K562 (cell line): ENCODE data around the gene ZBTB32. TPM values are rescaled to one million over a fixed set of nuclear protein-coding genes. Genes with fewer than 3 reads are reported as not detected.
A peak's percentile ranks its signal among the peaks of the same experiment; 100 is the strongest.

Experiments
- ASH1L ChIP-seq: fragments of 450-650 bp; IDR thresholded peaks from 2 replicates; pipeline ENCODE4 v1.6.1; 2018; ENCODE audit warnings: borderline replicate concordance, mild to moderate bottlenecking, low read depth; ENCODE audit not compliant: partially characterized antibody
- CBFB ChIP-seq: sonication (generic); formaldehyde crosslinking; IDR thresholded peaks from 2 replicates; pipeline ENCODE4 v1.4.0; 2020; ENCODE audit warnings: mild to moderate bottlenecking, missing genetic modification reagents
- ETV1 ChIP-seq: fragments of 450-650 bp; conservative IDR thresholded peaks from 2 replicates; pipeline ENCODE4 v1.6.1; 2016; ENCODE audit warnings: missing genetic modification characterization, control low read depth, low read depth, missing compliant biosample characterization
- EZH2 ChIP-seq: IDR thresholded peaks from 2 replicates; pipeline ENCODE4 v1.6.1; 2012; ENCODE audit warnings: low read depth, mild to moderate bottlenecking, inconsistent platforms, low read length, borderline replicate concordance
- GABPB1 ChIP-seq: sonication (generic); formaldehyde crosslinking; IDR thresholded peaks from 2 replicates; pipeline ENCODE4 v1.8.0; 2022; ENCODE audit warnings: mild to moderate bottlenecking, missing genetic modification reagents
- IFI16 ChIP-seq: fragments of 250-450 bp; sonication (Bioruptor Pico); IDR thresholded peaks from 2 replicates; pipeline ENCODE4 v2.1.2; 2022; ENCODE audit warnings: mild to moderate bottlenecking, inconsistent platforms
- KLF1 ChIP-seq: fragments of 450-650 bp; IDR thresholded peaks from 2 replicates; pipeline ENCODE4 v1.6.1; 2016; ENCODE audit warnings: missing genetic modification characterization, missing compliant biosample characterization
- NFATC3 ChIP-seq: fragments of 450-650 bp; IDR thresholded peaks from 2 replicates; pipeline ENCODE4 v1.6.1; 2017; ENCODE audit warnings: mild to moderate bottlenecking
- NFRKB ChIP-seq: fragments of 450-650 bp; IDR thresholded peaks from 2 replicates; pipeline ENCODE4 v1.6.1; 2016; ENCODE audit warnings: low read depth
- RBM22 ChIP-seq: fragments of 200-400 bp; formaldehyde crosslinking; IDR thresholded peaks from 2 replicates; pipeline ENCODE4 v1.6.1; 2018; ENCODE audit warnings: low read length, low read depth; ENCODE audit not compliant: poor library complexity, severe bottlenecking
- polyA plus RNA-seq, 8 experiments: library from polyadenylated mRNA; depleted of rRNA in 4 of 8; stranded (reverse) in 5 of 8; unstranded in 3 of 8; fragments of >200 nt; fragmentation: Nextera tagmentation in 2 of 8; fragmentation: Illumina TruSeq in 1 of 8; extraction: Ambion mirVana in 2 of 8; extraction: Trizol in 1 of 8; gene quantifications; 2 replicates each; pipeline versions ENCODE4 v1.2.1 to v1.2.3, GENCODE V29; 2011 to 2014; ENCODE audit warnings: inconsistent platforms in 1 of 8, missing spikeins in 1 of 8
- total RNA-seq, 7 experiments: library from RNA; depleted of rRNA in 6 of 7; stranded (reverse); fragments of >200 nt in 6 of 7; fragmentation: Illumina TruSeq in 2 of 7; extraction: Trizol in 2 of 7; gene quantifications; 2 replicates each; pipeline versions ENCODE4 v1.2.1 to v1.2.3, GENCODE V29; 2011 to 2021; ENCODE audit warnings: low replicate concordance in 1 of 7
- TF ChIP-seq, protein P1 (sequence below): fragments of 450-650 bp; conservative IDR thresholded peaks from 2 replicates; pipeline ENCODE4 v1.6.1; 2016; ENCODE audit warnings: missing genetic modification characterization, low read depth, mild to moderate bottlenecking, missing compliant biosample characterization, moderate library complexity
- TF ChIP-seq, protein P2 (sequence below): fragments of 450-650 bp; IDR thresholded peaks from 2 replicates; pipeline ENCODE4 v1.6.1; 2016; ENCODE audit warnings: mild to moderate bottlenecking, moderate library complexity
- TF ChIP-seq, protein P3 (sequence below), 2 experiments: fragments of 200-800 bp in 1 of 2; sonication (Bioruptor generic) in 1 of 2; sonication (generic) in 1 of 2; formaldehyde crosslinking in 1 of 2; IDR thresholded peaks in 1 of 2; conservative IDR thresholded peaks in 1 of 2; 2 replicates each; pipeline versions ENCODE4 v1.5.0 to v1.6.1; 2016 to 2020; ENCODE audit warnings: missing compliant biosample characterization in 1 of 2, missing genetic modification characterization in 1 of 2, missing genetic modification reagents in 1 of 2

ZBTB32 gene
- total and polyA plus RNA-seq, 9 of the 15 experiments (the other 6 are each of a cell fraction or from before 2014, with no cell fraction given), result 0.20 TPM; not detected in 8

DNA sequence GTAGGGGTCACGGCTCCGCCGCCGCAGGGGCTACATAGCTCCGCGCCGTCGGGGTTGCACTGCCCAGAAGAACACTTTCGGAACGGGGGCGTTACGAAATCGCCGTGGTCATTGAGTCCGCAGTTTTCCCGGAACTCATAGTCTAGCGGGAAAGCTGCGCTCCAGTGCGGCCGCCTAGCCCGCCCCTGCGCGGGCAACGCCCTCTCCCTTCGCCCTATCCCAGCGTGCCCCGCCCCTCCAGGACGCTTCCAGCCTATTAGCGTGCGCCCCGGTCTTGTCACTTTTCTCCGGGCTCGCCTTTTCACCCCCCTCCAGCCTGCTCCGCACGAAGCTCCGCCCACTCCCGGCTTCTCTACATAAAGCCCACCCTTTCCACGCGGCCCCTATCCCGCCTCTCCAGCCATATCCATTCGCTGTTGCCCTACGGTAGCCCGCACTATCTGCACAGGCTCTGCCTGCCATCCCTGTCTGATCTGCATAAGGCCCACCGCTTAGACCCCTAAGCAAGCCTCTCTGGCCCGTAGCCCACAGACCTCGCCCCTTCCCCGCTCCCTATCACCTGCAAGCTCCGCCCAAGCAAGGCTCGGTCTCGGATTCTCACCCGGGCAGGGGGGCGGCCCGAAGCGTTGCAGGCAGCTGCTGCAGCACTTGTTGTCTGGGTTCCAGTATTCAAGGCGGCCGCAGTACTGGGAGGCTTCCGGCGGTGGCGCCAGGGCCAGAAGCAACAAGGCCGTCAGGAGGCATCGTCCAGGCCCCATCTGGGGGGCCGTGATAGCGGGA lies 36.3 kb downstream of the ZBTB32 start (continued):
- no peak for TF ChIP-seq EZH2
- TF ChIP-seq, protein P1, sequence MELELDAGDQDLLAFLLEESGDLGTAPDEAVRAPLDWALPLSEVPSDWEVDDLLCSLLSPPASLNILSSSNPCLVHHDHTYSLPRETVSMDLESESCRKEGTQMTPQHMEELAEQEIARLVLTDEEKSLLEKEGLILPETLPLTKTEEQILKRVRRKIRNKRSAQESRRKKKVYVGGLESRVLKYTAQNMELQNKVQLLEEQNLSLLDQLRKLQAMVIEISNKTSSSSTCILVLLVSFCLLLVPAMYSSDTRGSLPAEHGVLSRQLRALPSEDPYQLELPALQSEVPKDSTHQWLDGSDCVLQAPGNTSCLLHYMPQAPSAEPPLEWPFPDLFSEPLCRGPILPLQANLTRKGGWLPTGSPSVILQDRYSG, result no peak
- peak; percentile 62 for TF ChIP-seq GABPB1
- peak; percentile 47 for TF ChIP-seq ETV1 (tag)
- TF ChIP-seq NFATC3, result no peak
- peak; percentile 75 for TF ChIP-seq KLF1 (tag)
- no peak for TF ChIP-seq RBM22
- no peak for TF ChIP-seq CBFB (CRISPR knock-in tag)
- no peak for TF ChIP-seq NFRKB
- no peak for TF ChIP-seq ASH1L
- TF ChIP-seq, protein P2, sequence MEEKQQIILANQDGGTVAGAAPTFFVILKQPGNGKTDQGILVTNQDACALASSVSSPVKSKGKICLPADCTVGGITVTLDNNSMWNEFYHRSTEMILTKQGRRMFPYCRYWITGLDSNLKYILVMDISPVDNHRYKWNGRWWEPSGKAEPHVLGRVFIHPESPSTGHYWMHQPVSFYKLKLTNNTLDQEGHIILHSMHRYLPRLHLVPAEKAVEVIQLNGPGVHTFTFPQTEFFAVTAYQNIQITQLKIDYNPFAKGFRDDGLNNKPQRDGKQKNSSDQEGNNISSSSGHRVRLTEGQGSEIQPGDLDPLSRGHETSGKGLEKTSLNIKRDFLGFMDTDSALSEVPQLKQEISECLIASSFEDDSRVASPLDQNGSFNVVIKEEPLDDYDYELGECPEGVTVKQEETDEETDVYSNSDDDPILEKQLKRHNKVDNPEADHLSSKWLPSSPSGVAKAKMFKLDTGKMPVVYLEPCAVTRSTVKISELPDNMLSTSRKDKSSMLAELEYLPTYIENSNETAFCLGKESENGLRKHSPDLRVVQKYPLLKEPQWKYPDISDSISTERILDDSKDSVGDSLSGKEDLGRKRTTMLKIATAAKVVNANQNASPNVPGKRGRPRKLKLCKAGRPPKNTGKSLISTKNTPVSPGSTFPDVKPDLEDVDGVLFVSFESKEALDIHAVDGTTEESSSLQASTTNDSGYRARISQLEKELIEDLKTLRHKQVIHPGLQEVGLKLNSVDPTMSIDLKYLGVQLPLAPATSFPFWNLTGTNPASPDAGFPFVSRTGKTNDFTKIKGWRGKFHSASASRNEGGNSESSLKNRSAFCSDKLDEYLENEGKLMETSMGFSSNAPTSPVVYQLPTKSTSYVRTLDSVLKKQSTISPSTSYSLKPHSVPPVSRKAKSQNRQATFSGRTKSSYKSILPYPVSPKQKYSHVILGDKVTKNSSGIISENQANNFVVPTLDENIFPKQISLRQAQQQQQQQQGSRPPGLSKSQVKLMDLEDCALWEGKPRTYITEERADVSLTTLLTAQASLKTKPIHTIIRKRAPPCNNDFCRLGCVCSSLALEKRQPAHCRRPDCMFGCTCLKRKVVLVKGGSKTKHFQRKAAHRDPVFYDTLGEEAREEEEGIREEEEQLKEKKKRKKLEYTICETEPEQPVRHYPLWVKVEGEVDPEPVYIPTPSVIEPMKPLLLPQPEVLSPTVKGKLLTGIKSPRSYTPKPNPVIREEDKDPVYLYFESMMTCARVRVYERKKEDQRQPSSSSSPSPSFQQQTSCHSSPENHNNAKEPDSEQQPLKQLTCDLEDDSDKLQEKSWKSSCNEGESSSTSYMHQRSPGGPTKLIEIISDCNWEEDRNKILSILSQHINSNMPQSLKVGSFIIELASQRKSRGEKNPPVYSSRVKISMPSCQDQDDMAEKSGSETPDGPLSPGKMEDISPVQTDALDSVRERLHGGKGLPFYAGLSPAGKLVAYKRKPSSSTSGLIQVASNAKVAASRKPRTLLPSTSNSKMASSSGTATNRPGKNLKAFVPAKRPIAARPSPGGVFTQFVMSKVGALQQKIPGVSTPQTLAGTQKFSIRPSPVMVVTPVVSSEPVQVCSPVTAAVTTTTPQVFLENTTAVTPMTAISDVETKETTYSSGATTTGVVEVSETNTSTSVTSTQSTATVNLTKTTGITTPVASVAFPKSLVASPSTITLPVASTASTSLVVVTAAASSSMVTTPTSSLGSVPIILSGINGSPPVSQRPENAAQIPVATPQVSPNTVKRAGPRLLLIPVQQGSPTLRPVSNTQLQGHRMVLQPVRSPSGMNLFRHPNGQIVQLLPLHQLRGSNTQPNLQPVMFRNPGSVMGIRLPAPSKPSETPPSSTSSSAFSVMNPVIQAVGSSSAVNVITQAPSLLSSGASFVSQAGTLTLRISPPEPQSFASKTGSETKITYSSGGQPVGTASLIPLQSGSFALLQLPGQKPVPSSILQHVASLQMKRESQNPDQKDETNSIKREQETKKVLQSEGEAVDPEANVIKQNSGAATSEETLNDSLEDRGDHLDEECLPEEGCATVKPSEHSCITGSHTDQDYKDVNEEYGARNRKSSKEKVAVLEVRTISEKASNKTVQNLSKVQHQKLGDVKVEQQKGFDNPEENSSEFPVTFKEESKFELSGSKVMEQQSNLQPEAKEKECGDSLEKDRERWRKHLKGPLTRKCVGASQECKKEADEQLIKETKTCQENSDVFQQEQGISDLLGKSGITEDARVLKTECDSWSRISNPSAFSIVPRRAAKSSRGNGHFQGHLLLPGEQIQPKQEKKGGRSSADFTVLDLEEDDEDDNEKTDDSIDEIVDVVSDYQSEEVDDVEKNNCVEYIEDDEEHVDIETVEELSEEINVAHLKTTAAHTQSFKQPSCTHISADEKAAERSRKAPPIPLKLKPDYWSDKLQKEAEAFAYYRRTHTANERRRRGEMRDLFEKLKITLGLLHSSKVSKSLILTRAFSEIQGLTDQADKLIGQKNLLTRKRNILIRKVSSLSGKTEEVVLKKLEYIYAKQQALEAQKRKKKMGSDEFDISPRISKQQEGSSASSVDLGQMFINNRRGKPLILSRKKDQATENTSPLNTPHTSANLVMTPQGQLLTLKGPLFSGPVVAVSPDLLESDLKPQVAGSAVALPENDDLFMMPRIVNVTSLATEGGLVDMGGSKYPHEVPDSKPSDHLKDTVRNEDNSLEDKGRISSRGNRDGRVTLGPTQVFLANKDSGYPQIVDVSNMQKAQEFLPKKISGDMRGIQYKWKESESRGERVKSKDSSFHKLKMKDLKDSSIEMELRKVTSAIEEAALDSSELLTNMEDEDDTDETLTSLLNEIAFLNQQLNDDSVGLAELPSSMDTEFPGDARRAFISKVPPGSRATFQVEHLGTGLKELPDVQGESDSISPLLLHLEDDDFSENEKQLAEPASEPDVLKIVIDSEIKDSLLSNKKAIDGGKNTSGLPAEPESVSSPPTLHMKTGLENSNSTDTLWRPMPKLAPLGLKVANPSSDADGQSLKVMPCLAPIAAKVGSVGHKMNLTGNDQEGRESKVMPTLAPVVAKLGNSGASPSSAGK, result no peak
- TF ChIP-seq IFI16 (CRISPR knock-in tag), result no peak
- TF ChIP-seq, protein P3, sequence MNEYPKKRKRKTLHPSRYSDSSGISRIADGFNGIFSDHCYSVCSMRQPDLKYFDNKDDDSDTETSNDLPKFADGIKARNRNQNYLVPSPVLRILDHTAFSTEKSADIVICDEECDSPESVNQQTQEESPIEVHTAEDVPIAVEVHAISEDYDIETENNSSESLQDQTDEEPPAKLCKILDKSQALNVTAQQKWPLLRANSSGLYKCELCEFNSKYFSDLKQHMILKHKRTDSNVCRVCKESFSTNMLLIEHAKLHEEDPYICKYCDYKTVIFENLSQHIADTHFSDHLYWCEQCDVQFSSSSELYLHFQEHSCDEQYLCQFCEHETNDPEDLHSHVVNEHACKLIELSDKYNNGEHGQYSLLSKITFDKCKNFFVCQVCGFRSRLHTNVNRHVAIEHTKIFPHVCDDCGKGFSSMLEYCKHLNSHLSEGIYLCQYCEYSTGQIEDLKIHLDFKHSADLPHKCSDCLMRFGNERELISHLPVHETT (CRISPR knock-in tag; conservative IDR thresholded peaks at IDR 0.05 in 1 of 2, IDR thresholded peaks at IDR 0.05 in 1 of 2), result no peak
